Measurements from ENCODE around the gene LDLRAD4. TPM values are rescaled to one million over a fixed set of nuclear protein-coding genes. Genes with fewer than 3 reads are reported as not detected.

Gene LDLRAD4
- total RNA-seq, 1 donor, result under 0.01 TPM

DNA sequence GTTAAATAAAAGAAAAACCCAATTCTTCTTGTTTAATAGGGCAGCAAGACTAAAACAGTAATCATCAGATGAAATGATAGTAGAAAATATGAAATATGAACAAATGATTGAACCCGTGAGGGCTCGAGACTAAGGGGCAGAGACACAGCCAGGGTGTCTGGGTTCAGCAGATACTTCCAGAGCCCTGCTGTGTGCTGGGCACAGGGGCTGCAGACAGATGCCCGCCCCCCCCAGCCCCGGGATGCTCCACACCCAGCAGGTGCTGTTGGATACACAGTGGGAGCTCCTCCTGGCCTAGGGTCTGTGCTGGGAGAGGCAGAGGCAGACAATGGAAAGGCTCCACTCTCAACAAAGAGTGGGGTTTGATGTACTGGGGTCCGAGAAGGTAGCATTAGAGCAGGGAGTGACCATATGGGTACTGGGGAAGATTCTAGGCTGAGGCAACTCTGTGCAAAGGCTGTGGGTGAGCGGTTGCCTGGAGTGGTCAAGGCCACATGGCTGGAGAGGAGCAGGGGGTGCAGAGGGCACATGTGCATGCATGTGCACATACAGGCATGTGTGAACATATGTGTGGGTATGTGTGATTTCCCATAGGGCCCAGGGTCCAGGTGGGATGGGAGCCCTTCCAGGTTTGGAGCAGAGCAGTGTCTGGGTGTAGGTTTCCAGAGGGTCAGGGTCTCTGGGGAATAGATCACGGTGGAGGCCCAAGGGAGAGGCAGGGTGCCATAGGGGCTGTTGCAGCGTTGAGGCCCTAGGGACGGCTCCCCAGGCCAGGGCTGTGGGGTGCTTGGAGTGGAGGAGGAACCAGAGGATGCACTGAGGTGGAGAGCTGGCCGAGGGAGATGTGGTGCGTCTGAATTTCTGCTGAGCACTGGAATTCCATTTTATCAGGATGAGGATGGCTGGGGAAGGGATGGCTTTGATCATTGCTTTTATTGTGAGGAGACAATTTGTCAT is 36.7 kb downstream of the LDLRAD4 start:
- Histone ChIP-seq H2AFZ (ENCODE audit: low read length) (no peak overlapping the region), H3K79me2 (ENCODE audit: insufficient read depth, low read length) (no peaks in the 10 kb centered on the region), H3K27ac (ENCODE audit: low read depth, low read length) (no peak overlapping the region), H3K4me3 (ENCODE audit: insufficient read depth, low read length) (no peak overlapping the region), H3K4me2 (ENCODE audit: insufficient read depth, low read length) (no peak overlapping the region), H3K36me3 (ENCODE audit: insufficient read depth, low read length) (no peaks in the 10 kb centered on the region), H3K9me3 (ENCODE audit: low read depth, low read length) (no peaks in the 10 kb centered on the region), H3K4me1 (ENCODE audit: insufficient read depth, low read length) (no peaks in the 10 kb centered on the region), H3K27me3 (ENCODE audit: insufficient read depth, low read length) (no peaks in the 10 kb centered on the region), H4K20me1 (ENCODE audit: insufficient read depth, low read length) (no peaks in the 10 kb centered on the region)
- DNase-seq (ENCODE audit: insufficient read length, low spot score, missing footprints), result no peak
- no peak for TF ChIP-seq CTCF (IDR thresholded peaks at IDR 0.05; ENCODE audit: extremely low read depth, low read depth, low read length)

GRCh38 chr18:13256444-13257305 is 38.1 kb downstream of the LDLRAD4 start:
- Histone ChIP-seq H3K27ac (ENCODE audit: low read depth, low read length) (no peak overlapping the region), H3K4me3 (ENCODE audit: insufficient read depth, low read length) (no peak overlapping the region), H3K36me3 (ENCODE audit: insufficient read depth, low read length) (no peaks in the 10 kb centered on the region), H3K79me2 (ENCODE audit: insufficient read depth, low read length) (no peaks in the 10 kb centered on the region), H3K27me3 (ENCODE audit: insufficient read depth, low read length) (no peaks in the 10 kb centered on the region), H3K4me2 (ENCODE audit: insufficient read depth, low read length) (no peak overlapping the region), H3K4me1 (ENCODE audit: insufficient read depth, low read length) (no peaks in the 10 kb centered on the region), H4K20me1 (ENCODE audit: insufficient read depth, low read length) (no peaks in the 10 kb centered on the region), H3K9me3 (ENCODE audit: low read depth, low read length) (no peaks in the 10 kb centered on the region), H2AFZ (ENCODE audit: low read length) (no peak overlapping the region)
- no peak for TF ChIP-seq CTCF (IDR thresholded peaks at IDR 0.05; ENCODE audit: extremely low read depth, low read depth, low read length)
- no peak for DNase-seq (ENCODE audit: insufficient read length, low spot score, missing footprints)

GRCh38 chr18:13257361-13257980 is 38.9 kb downstream of the LDLRAD4 start:
- H3K79me2 ChIP-seq (ENCODE audit: insufficient read depth, low read length), result no peaks in the 10 kb centered on the region
- H3K36me3 ChIP-seq (ENCODE audit: insufficient read depth, low read length), result no peaks in the 10 kb centered on the region
- H3K27ac ChIP-seq (ENCODE audit: low read depth, low read length), result no peak overlapping the region
- H3K4me2 ChIP-seq (ENCODE audit: insufficient read depth, low read length), result no peak overlapping the region
- no peak overlapping the region for H3K4me3 ChIP-seq (ENCODE audit: insufficient read depth, low read length)
- H2AFZ ChIP-seq (ENCODE audit: low read length), result no peak overlapping the region
- TF ChIP-seq CTCF (IDR thresholded peaks at IDR 0.05; ENCODE audit: extremely low read depth, low read depth, low read length), result no peak
- H3K9me3 ChIP-seq (ENCODE audit: low read depth, low read length), result no peaks in the 10 kb centered on the region
- no peak for DNase-seq (ENCODE audit: insufficient read length, low spot score, missing footprints)
- no peaks in the 10 kb centered on the region for H4K20me1 ChIP-seq (ENCODE audit: insufficient read depth, low read length)
- no peaks in the 10 kb centered on the region for H3K27me3 ChIP-seq (ENCODE audit: insufficient read depth, low read length)
- no peaks in the 10 kb centered on the region for H3K4me1 ChIP-seq (ENCODE audit: insufficient read depth, low read length)
